Spleen (tissue), 7 donors: Measurements from ENCODE around the gene ETFBKMT.

Experiments
- POLR2A ChIP-seq, 3 donors: fragments of 450-650 bp; IDR thresholded peaks; one replicate each; pipeline ENCODE4 v1.5.1; 2017; ENCODE audit warnings: antibody characterized with exemption in 3 of 3, mild to moderate bottlenecking in 1 of 3
- POLR2AphosphoS5 ChIP-seq, 3 donors: sonication (generic); formaldehyde crosslinking; IDR thresholded peaks; one replicate each; pipeline ENCODE4 v1.5.1; 2017; ENCODE audit warnings: antibody characterized with exemption in 3 of 3
- TF ChIP-seq, protein P1 (sequence below), 11 experiments: fragments of 200-600 bp in 7 of 11; fragments of 450-650 bp in 4 of 11; sonication (generic) in 4 of 11; IDR thresholded peaks in 8 of 11; conservative IDR thresholded peaks in 3 of 11; 1 replicate in 7 of 11; 2 replicates in 4 of 11; pipeline versions ENCODE4 v1.4.0 to v1.8.0; 2016 to 2021; ENCODE audit warnings: antibody characterized with exemption in 11 of 11, inconsistent platforms in 4 of 11, mild to moderate bottlenecking in 1 of 11
- donor health status: DM: no; HTN: no; CAD: no; lungs with moderate emphysema.
- donor health status: DM: no; HTN: no; CAD: no.
- donor health status: DM: no; HTN: no; CAD: no.

DNA sequence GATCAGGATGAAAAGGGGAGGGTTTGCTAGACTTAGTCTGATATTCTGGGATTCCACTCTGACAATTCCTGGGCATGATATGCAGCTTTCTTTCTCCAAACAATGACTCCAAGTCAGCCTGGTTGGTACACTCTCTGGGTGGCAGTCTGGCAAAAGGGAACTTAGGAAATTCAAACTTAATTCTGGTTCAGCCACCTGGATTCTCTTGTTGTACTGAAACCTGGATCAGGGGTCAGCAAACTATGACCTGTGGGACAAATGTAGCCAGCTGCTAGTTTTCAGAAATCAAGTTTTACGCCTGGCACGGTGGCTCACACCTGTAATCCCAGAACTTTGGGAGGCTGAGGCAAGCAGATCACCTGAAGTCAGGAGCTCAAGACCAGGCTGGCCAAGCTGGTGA is 63.1 kb downstream of the ETFBKMT start:
- TF ChIP-seq, protein P1, sequence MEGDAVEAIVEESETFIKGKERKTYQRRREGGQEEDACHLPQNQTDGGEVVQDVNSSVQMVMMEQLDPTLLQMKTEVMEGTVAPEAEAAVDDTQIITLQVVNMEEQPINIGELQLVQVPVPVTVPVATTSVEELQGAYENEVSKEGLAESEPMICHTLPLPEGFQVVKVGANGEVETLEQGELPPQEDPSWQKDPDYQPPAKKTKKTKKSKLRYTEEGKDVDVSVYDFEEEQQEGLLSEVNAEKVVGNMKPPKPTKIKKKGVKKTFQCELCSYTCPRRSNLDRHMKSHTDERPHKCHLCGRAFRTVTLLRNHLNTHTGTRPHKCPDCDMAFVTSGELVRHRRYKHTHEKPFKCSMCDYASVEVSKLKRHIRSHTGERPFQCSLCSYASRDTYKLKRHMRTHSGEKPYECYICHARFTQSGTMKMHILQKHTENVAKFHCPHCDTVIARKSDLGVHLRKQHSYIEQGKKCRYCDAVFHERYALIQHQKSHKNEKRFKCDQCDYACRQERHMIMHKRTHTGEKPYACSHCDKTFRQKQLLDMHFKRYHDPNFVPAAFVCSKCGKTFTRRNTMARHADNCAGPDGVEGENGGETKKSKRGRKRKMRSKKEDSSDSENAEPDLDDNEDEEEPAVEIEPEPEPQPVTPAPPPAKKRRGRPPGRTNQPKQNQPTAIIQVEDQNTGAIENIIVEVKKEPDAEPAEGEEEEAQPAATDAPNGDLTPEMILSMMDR (IDR thresholded peaks at IDR 0.05 in 8 of 11, conservative IDR thresholded peaks at IDR 0.05 in 3 of 11) = no peak
- TF ChIP-seq POLR2A (IDR thresholded peaks at IDR 0.05) (no peak), POLR2AphosphoS5 (IDR thresholded peaks at IDR 0.05) (no peak)
